ENCODE data around the gene DIRAS3.

The DIRAS3 gene

GRCh38 chr1:68057564-68057963 lies 7.1 kb upstream of the DIRAS3 start:
- no peaks in the 10 kb centered on the region for H3K27me3 ChIP-seq (ENCODE audit: control insufficient read depth in 5 of 5, insufficient read depth in 4 of 5, low read length in 5 of 5)
- no peak overlapping the region for H3K9ac ChIP-seq (ENCODE audit: low read length in 5 of 5)
- no peaks in the 10 kb centered on the region for H3K36me3 ChIP-seq (ENCODE audit: control insufficient read depth in 5 of 5, insufficient read depth in 5 of 5, low read length in 5 of 5)
- no peaks in the 10 kb centered on the region for H3K4me1 ChIP-seq (ENCODE audit: control insufficient read depth in 5 of 5, insufficient read depth in 5 of 5, low read length in 5 of 5)
- H3K27ac ChIP-seq (ENCODE audit: low read depth, low read length) = no peak overlapping the region
- peaks cover 0 to 5% (median 3%) of the 10 kb centered on the region in 5 donors for H3K9me3 ChIP-seq (ENCODE audit: control insufficient read depth in 5 of 5, low read length in 5 of 5)
- no peak overlapping the region for H3K4me3 ChIP-seq (ENCODE audit: low read depth in 1 of 5, low read length in 5 of 5)

GRCh38 chr1:68057050-68057449 lies 6.6 kb upstream of the DIRAS3 start:
- Histone ChIP-seq H3K36me3 (ENCODE audit: control insufficient read depth in 5 of 5, insufficient read depth in 5 of 5, low read length in 5 of 5) (no peaks in the 10 kb centered on the region), H3K9me3 (ENCODE audit: control insufficient read depth in 5 of 5, low read length in 5 of 5) (peaks cover 0 to 5% (median 3%) of the 10 kb centered on the region in 5 donors), H3K9ac (ENCODE audit: low read length in 5 of 5) (no peak overlapping the region), H3K27ac (ENCODE audit: low read depth, low read length) (no peak overlapping the region), H3K4me1 (ENCODE audit: control insufficient read depth in 5 of 5, insufficient read depth in 5 of 5, low read length in 5 of 5) (no peaks in the 10 kb centered on the region), H3K4me3 (ENCODE audit: low read depth in 1 of 5, low read length in 5 of 5) (no peak overlapping the region), H3K27me3 (ENCODE audit: control insufficient read depth in 5 of 5, insufficient read depth in 4 of 5, low read length in 5 of 5) (no peaks in the 10 kb centered on the region)

GRCh38 chr1:68051475-68051874 lies 1.0 kb upstream of the DIRAS3 start:
- no peak overlapping the region for H3K27ac ChIP-seq (ENCODE audit: low read depth, low read length)
- peaks cover 0 to 6% (median 5%) of the 10 kb centered on the region in 5 donors for H3K9me3 ChIP-seq (ENCODE audit: control insufficient read depth in 5 of 5, low read length in 5 of 5)
- peaks cover 0 to 16% (median 0%) of the 10 kb centered on the region in 5 donors for H3K27me3 ChIP-seq (ENCODE audit: control insufficient read depth in 5 of 5, insufficient read depth in 4 of 5, low read length in 5 of 5)
- H3K4me3 ChIP-seq (ENCODE audit: low read depth in 1 of 5, low read length in 5 of 5) = peak overlapping the region in 3 of 5 donors; percentile 40 to 61 (median 48)
- peaks cover 0 to 14% (median 8%) of the 10 kb centered on the region in 5 donors for H3K4me1 ChIP-seq (ENCODE audit: control insufficient read depth in 5 of 5, insufficient read depth in 5 of 5, low read length in 5 of 5)
- peaks cover 0 to 5% (median 4%) of the 10 kb centered on the region in 5 donors for H3K36me3 ChIP-seq (ENCODE audit: control insufficient read depth in 5 of 5, insufficient read depth in 5 of 5, low read length in 5 of 5)
- no peak overlapping the region for H3K9ac ChIP-seq (ENCODE audit: low read length in 5 of 5)

GRCh38 chr1:68047659-68048026 lies 2.8 kb downstream of the DIRAS3 start:
- peaks cover 0 to 8% (median 5%) of the 10 kb centered on the region in 5 donors for H3K9me3 ChIP-seq (ENCODE audit: control insufficient read depth in 5 of 5, low read length in 5 of 5)
- H3K27ac ChIP-seq (ENCODE audit: low read depth, low read length) = no peak overlapping the region
- peaks cover 0 to 14% (median 8%) of the 10 kb centered on the region in 5 donors for H3K4me1 ChIP-seq (ENCODE audit: control insufficient read depth in 5 of 5, insufficient read depth in 5 of 5, low read length in 5 of 5)
- no peak overlapping the region for H3K4me3 ChIP-seq (ENCODE audit: low read depth in 1 of 5, low read length in 5 of 5)
- peaks cover 0 to 16% (median 0%) of the 10 kb centered on the region in 5 donors for H3K27me3 ChIP-seq (ENCODE audit: control insufficient read depth in 5 of 5, insufficient read depth in 4 of 5, low read length in 5 of 5)
- H3K9ac ChIP-seq (ENCODE audit: low read length in 5 of 5) = no peak overlapping the region
- peaks cover 0 to 5% (median 4%) of the 10 kb centered on the region in 5 donors for H3K36me3 ChIP-seq (ENCODE audit: control insufficient read depth in 5 of 5, insufficient read depth in 5 of 5, low read length in 5 of 5)

- H3K4me1 ChIP-seq (ENCODE audit: control insufficient read depth in 5 of 5, insufficient read depth in 5 of 5, low read length in 5 of 5) = peaks cover 0 to 14% (median 8%) of the 10 kb centered on the region in 5 donors
- H3K27ac ChIP-seq (ENCODE audit: low read depth, low read length) = no peak overlapping the region
- H3K9ac ChIP-seq (ENCODE audit: low read length in 5 of 5) = no peak overlapping the region
- H3K4me3 ChIP-seq (ENCODE audit: low read depth in 1 of 5, low read length in 5 of 5) = no peak overlapping the region
- peaks cover 0 to 8% (median 5%) of the 10 kb centered on the region in 5 donors for H3K9me3 ChIP-seq (ENCODE audit: control insufficient read depth in 5 of 5, low read length in 5 of 5)
- peaks cover 0 to 5% (median 4%) of the 10 kb centered on the region in 5 donors for H3K36me3 ChIP-seq (ENCODE audit: control insufficient read depth in 5 of 5, insufficient read depth in 5 of 5, low read length in 5 of 5)
- H3K27me3 ChIP-seq (ENCODE audit: control insufficient read depth in 5 of 5, insufficient read depth in 4 of 5, low read length in 5 of 5) = peaks cover 0 to 16% (median 0%) of the 10 kb centered on the region in 5 donors
Observed at GRCh38 chr1:68046885-68047658, 3.4 kb downstream of the DIRAS3 start.

- peaks cover 0 to 13% (median 0%) of the 10 kb centered on the region in 5 donors for H3K27me3 ChIP-seq (ENCODE audit: control insufficient read depth in 5 of 5, insufficient read depth in 4 of 5, low read length in 5 of 5)
- no peak overlapping the region for H3K4me3 ChIP-seq (ENCODE audit: low read depth in 1 of 5, low read length in 5 of 5)
- peaks cover 0 to 13% (median 8%) of the 10 kb centered on the region in 5 donors for H3K4me1 ChIP-seq (ENCODE audit: control insufficient read depth in 5 of 5, insufficient read depth in 5 of 5, low read length in 5 of 5)
- H3K9ac ChIP-seq (ENCODE audit: low read length in 5 of 5) = no peak overlapping the region
- H3K9me3 ChIP-seq (ENCODE audit: control insufficient read depth in 5 of 5, low read length in 5 of 5) = peaks cover 0 to 4% (median 1%) of the 10 kb centered on the region in 5 donors
- peaks cover 0 to 5% (median 4%) of the 10 kb centered on the region in 5 donors for H3K36me3 ChIP-seq (ENCODE audit: control insufficient read depth in 5 of 5, insufficient read depth in 5 of 5, low read length in 5 of 5)
- H3K27ac ChIP-seq (ENCODE audit: low read depth, low read length) = no peak overlapping the region
Observed at GRCh38 chr1:68046423-68046822, 4.0 kb downstream of the DIRAS3 start.

- no peak overlapping the region for H3K9ac ChIP-seq (ENCODE audit: low read length in 5 of 5)
- H3K27ac ChIP-seq (ENCODE audit: low read depth, low read length) = no peak overlapping the region
- peaks cover 0 to 5% (median 4%) of the 10 kb centered on the region in 5 donors for H3K36me3 ChIP-seq (ENCODE audit: control insufficient read depth in 5 of 5, insufficient read depth in 5 of 5, low read length in 5 of 5)
- peaks cover 0 to 8% (median 7%) of the 10 kb centered on the region in 5 donors for H3K4me1 ChIP-seq (ENCODE audit: control insufficient read depth in 5 of 5, insufficient read depth in 5 of 5, low read length in 5 of 5)
- H3K9me3 ChIP-seq (ENCODE audit: control insufficient read depth in 5 of 5, low read length in 5 of 5) = peaks cover 0 to 3% (median 0%) of the 10 kb centered on the region in 5 donors
- peaks cover 0 to 11% (median 0%) of the 10 kb centered on the region in 5 donors for H3K27me3 ChIP-seq (ENCODE audit: control insufficient read depth in 5 of 5, insufficient read depth in 4 of 5, low read length in 5 of 5)
- H3K4me3 ChIP-seq (ENCODE audit: low read depth in 1 of 5, low read length in 5 of 5) = no peak overlapping the region
Observed at GRCh38 chr1:68045511-68046180, 4.8 kb downstream of the DIRAS3 start.

GRCh38 chr1:68043443-68044090 lies 6.9 kb downstream of the DIRAS3 start:
- H3K27me3 ChIP-seq (ENCODE audit: control insufficient read depth in 5 of 5, insufficient read depth in 4 of 5, low read length in 5 of 5) = peaks cover 0 to 7% (median 0%) of the 10 kb centered on the region in 5 donors

GRCh38 chr1:68036946-68037345 lies 13.5 kb downstream of the DIRAS3 start:
- Histone ChIP-seq H3K36me3 (ENCODE audit: control insufficient read depth in 5 of 5, insufficient read depth in 5 of 5, low read length in 5 of 5) (no peaks in the 10 kb centered on the region), H3K9me3 (ENCODE audit: control insufficient read depth in 5 of 5, low read length in 5 of 5) (peaks cover 0 to 2% (median 0%) of the 10 kb centered on the region in 5 donors), H3K27ac (ENCODE audit: low read depth, low read length) (no peak overlapping the region), H3K9ac (ENCODE audit: low read length in 5 of 5) (no peak overlapping the region), H3K27me3 (ENCODE audit: control insufficient read depth in 5 of 5, insufficient read depth in 4 of 5, low read length in 5 of 5) (no peaks in the 10 kb centered on the region), H3K4me3 (ENCODE audit: low read depth in 1 of 5, low read length in 5 of 5) (no peak overlapping the region), H3K4me1 (ENCODE audit: control insufficient read depth in 5 of 5, insufficient read depth in 5 of 5, low read length in 5 of 5) (no peaks in the 10 kb centered on the region)

More at GRCh38 chr1:68043443-68044090, 6.9 kb downstream of the DIRAS3 start:
- Histone ChIP-seq H3K36me3 (ENCODE audit: control insufficient read depth in 5 of 5, insufficient read depth in 5 of 5, low read length in 5 of 5) (peaks cover 0 to 5% (median 4%) of the 10 kb centered on the region in 5 donors), H3K4me1 (ENCODE audit: control insufficient read depth in 5 of 5, insufficient read depth in 5 of 5, low read length in 5 of 5) (no peaks in the 10 kb centered on the region), H3K9ac (ENCODE audit: low read length in 5 of 5) (no peak overlapping the region), H3K4me3 (ENCODE audit: low read depth in 1 of 5, low read length in 5 of 5) (no peak overlapping the region), H3K9me3 (ENCODE audit: control insufficient read depth in 5 of 5, low read length in 5 of 5) (peaks cover 0 to 3% (median 0%) of the 10 kb centered on the region in 5 donors), H3K27ac (ENCODE audit: low read depth, low read length) (no peak overlapping the region)
